ENCODE data around the gene GTF2E1.

GTF2E1 gene

DNA sequence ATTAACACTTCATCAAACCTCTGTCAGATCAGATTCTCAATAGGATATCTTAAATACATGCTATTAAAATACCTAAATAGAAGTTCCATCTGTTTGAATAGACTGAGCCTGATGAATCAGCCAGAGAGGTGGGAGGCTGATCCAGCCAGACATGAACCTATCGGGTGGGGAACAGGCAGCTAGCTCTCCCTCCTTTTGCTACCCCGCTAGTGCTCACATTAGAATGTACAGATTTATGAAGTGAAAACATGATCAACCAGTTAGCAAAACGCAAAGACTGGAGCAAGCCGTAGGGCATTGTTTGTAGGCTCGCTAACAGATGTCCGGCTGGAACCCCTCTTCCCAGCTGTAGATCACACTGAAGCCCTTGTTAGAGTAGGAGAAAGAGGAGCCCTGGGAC lies 54.4 kb downstream of the GTF2E1 start:
- in situ Hi-C loops (cut with HindIII; ENCODE audit: low sequenced_read_pairs) = loop anchor here (25.0 kb wide), 1 partner anchor 210 kb away; the partner anchor contains the start of gene NDUFB4

- in situ Hi-C loops (cut with HindIII; ENCODE audit: low sequenced_read_pairs) = loop anchor here (25.0 kb wide), 1 partner anchor 211 kb away; the partner anchor contains the start of gene NDUFB4
Observed at GRCh38 chr3:120797857-120798256, 55.3 kb downstream of the GTF2E1 start.

DNA sequence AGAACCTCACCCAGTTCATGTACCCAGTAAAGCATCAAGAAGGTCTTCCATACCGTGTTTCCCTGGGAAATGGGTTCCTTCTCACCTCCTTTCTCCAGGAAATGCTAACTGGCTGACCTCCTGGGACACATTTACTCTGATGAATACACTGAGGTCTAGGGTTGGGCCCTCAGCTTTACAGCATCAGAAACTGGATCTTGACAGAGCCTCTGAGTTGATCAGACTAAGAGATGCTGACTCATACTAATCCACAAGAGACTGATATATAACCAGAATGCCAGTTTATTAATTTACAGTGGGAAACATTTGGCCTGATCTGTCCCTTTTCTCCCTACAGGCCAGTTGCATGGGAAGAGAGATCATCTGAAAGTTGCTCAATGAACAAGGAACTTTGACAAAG lies 55.8 kb downstream of the GTF2E1 start:
- in situ Hi-C loops (cut with HindIII; ENCODE audit: low sequenced_read_pairs) = loop anchor here (25.0 kb wide), 1 partner anchor 211 kb away; the partner anchor contains the start of gene NDUFB4

GRCh38 chr3:120800625-120801024 lies 58.1 kb downstream of the GTF2E1 start:
- in situ Hi-C loops (cut with HindIII; ENCODE audit: low sequenced_read_pairs) = no loop called here

DNA sequence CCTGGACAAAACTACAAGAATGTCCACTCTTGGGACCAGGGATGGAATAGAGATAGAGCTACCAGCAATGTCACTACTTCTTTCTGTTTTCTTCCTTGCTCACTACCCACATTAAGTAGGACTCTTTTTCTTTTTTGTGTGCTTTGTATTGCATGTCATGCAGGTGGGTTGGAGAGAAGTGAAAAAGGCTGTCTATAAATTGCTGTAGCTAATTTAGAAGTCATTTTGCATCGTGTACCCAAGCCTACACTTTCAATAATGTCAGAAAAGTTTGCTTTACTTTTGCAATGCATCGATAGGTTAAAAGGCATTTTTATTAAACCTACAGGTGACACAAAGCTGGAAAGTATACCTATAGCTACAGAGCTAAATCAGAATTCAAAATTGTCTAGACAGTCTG lies 58.9 kb downstream of the GTF2E1 start:
- in situ Hi-C loops (cut with HindIII; ENCODE audit: low sequenced_read_pairs) = no loop called here

DNA sequence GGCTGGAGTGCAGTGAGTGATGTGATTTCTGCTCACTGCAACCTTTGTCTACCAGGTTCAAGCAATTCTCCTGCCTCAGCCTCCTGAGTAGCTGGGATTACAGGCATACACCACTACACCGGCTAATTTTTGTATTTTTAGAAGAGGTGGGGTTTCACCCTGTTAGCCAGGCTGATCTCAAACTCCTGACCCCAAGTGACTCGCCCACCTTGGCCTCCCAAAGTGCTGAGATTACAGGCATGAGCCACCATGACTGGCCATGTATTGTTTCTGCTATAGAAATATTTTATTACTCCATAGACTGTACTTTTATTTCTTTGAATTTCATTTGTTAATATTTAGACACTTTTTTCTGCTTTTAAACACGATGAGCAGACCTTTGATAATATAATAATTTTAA lies 60.4 kb downstream of the GTF2E1 start:
- in situ Hi-C loops (cut with HindIII; ENCODE audit: low sequenced_read_pairs) = no loop called here

- in situ Hi-C loops (cut with HindIII; ENCODE audit: low sequenced_read_pairs) = no loop called here
Observed at GRCh38 chr3:120816728-120817127, 74.2 kb downstream of the GTF2E1 start.

DNA sequence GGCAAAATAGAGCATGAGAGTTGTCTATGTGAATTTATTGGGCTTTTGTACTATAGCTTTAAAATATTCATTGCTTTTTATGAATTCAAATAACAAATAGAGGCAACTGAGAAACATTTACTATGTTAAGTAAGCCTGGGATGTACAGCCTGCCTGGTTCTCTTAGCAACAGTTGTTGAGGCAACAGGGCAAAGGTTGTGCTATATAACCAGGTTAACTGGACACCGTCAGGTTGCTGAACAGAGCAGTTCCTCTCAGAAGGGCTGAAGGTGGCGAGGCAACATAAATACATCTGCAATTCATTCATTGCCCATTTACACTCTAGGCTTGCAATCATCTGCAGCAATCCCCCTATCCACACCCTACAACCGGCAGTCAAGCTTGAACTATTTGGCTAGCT lies 78.2 kb downstream of the GTF2E1 start:
- in situ Hi-C loops (cut with HindIII; ENCODE audit: low sequenced_read_pairs) = no loop called here

GRCh38 chr3:120821426-120821825 lies 78.9 kb downstream of the GTF2E1 start:
- in situ Hi-C loops (cut with HindIII; ENCODE audit: low sequenced_read_pairs) = no loop called here

DNA sequence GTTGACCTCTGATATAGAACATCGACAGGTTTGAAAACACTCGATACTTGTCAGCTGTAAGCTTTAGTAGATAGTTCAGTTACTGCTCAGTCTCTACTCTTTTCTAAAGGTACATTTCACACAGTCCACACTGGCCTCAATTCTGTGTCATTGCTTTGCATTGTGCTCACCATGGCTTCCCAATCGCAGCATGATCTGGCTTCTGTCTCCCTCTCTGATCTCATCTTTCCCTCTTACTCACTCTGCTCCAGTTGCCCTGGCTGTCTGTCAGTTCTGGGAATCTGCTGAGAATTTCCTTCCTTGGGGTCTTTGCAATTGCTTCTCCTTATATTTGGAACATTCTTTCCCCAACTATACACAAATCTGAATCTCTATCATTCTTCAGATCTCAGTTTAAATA lies 80.6 kb downstream of the GTF2E1 start:
- in situ Hi-C loops (cut with HindIII; ENCODE audit: low sequenced_read_pairs) = no loop called here

DNA sequence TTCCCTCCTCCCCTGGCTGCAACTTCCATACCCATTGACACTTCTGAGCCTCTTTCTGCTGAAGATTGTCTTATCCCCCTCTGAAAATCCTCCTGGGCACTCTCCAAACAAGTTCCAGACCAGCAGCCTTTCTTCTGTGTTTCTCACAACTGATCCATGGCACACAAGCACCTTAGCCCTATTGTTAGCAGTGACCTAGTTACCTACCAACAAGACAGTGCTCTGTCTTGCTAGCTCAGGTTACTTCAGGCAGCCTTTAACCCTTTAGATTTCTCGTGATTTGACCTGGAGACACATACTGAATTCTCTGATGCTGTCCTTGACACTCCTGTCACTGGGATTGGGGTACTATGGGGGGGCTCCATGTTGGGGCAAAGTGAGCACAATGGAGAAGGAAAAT lies 82.1 kb downstream of the GTF2E1 start:
- in situ Hi-C loops (cut with HindIII; ENCODE audit: low sequenced_read_pairs) = no loop called here

DNA sequence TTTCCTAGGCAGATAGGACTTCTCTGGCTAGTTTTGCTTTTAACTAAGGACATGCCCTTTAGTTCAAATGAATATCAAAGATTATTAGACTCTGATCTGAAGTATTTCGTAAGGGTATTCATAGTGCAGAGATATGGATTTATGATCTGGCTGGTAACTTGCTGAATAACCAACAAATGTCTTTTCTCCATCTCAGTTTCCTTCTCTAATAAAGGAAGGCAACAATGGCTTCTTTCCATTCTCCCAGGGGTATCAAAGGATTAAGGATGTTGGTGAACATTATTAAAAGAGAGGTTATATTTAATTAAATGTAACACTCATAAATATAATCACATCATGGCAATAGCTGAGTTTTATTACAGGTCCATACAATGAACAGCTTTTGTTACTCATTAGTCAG lies 86.3 kb downstream of the GTF2E1 start:
- in situ Hi-C loops (cut with HindIII; ENCODE audit: low sequenced_read_pairs) = no loop called here

DNA sequence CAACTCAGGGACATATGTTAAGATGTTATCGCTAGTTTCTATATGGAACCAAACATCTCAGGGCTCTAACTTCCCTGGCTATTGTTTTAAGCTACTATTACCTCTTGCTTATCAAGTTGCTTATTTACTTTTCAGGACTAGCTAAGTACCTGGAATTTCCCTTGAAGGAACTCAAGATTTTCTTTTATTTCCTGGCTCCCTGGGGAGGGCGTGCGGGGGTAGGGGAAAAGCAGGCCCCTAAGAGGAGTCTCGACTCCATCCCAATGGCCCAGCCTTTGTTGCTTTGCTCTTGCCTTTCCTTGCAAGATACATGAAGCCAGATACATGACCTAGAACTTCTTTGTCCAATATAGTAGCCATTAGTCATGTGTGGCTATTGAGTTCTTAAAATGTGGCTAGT lies 88.5 kb downstream of the GTF2E1 start:
- in situ Hi-C loops (cut with HindIII; ENCODE audit: low sequenced_read_pairs) = no loop called here
